CD4-positive, alpha-beta memory T cell (primary cell): ENCODE data around the gene GUCD1. TPM values are rescaled to one million over a fixed set of nuclear protein-coding genes. Genes with fewer than 3 reads are reported as not detected.

Source experiments
- CTCF ChIA-PET: fragments of 350-600 bp; sonication (Branson Sonifier 250); formaldehyde crosslinking; loops from one replicate; lab custom pipeline; 2021; ENCODE audit warnings: inconsistent platforms; ENCODE audit not compliant: partially characterized antibody; lab: Charles Lee
- POLR2A ChIA-PET: fragments of 350-600 bp; sonication (Branson Sonifier 250); formaldehyde crosslinking; loops from one replicate; lab custom pipeline; 2021; ENCODE audit not compliant: partially characterized antibody; lab: Charles Lee
- DNase-seq, 5 donors: peaks; one replicate each; pipeline versions ENCODE4 v3.0.0 to v3.0.0-alpha.2; 2020 to 2022; ENCODE audit warnings: mixed read lengths in 1 of 5
- H3K27ac ChIP-seq: one replicate; pipeline ENCODE4 v1.7.0; 2013; ENCODE audit warnings: low read depth, low read length
- H3K27me3 ChIP-seq: 2 replicates; pipeline ENCODE4 v1.7.0; 2013; ENCODE audit warnings: mild to moderate bottlenecking, low read length, moderate library complexity; ENCODE audit not compliant: insufficient read depth
- H3K36me3 ChIP-seq: 2 replicates; pipeline ENCODE4 v1.7.0; 2013; ENCODE audit warnings: mild to moderate bottlenecking, low read length, moderate library complexity; ENCODE audit not compliant: insufficient read depth
- H3K4me1 ChIP-seq: 2 replicates; pipeline ENCODE4 v1.7.0; 2013; ENCODE audit warnings: mild to moderate bottlenecking, low read length, moderate library complexity; ENCODE audit not compliant: insufficient read depth
- H3K4me3 ChIP-seq, 2 donors: one replicate each; pipeline ENCODE4 v1.7.0; 2013; ENCODE audit warnings: low read length in 2 of 2, mild to moderate bottlenecking in 1 of 2
- H3K9me3 ChIP-seq, 2 donors: one replicate each; pipeline ENCODE4 v1.7.0; 2013; ENCODE audit warnings: low read length in 2 of 2, control low read depth in 1 of 2; ENCODE audit not compliant: control insufficient read depth in 1 of 2
- H3K27ac Mint-ChIP-seq, 7 donors: one replicate each; pipeline ENCODE4 v1.8.0; 2020 to 2021; ENCODE audit warnings: mixed read lengths in 7 of 7, mild to moderate bottlenecking in 6 of 7, inconsistent platforms in 3 of 7, moderate library complexity in 3 of 7
- H3K27me3 Mint-ChIP-seq, 2 donors: one replicate each; pipeline ENCODE4 v1.8.0; 2020 to 2021; ENCODE audit warnings: mixed read lengths in 2 of 2
- H3K36me3 Mint-ChIP-seq, 2 donors: one replicate each; pipeline ENCODE4 v1.8.0; 2020 to 2021; ENCODE audit warnings: mixed read lengths in 2 of 2, inconsistent platforms in 1 of 2, mild to moderate bottlenecking in 1 of 2
- H3K4me1 Mint-ChIP-seq, 4 donors: one replicate each; pipeline ENCODE4 v1.8.0; 2020 to 2021; ENCODE audit warnings: mixed read lengths in 4 of 4, mild to moderate bottlenecking in 1 of 4
- H3K4me3 Mint-ChIP-seq, 8 donors: one replicate each; pipeline ENCODE4 v1.8.0; 2020 to 2021; ENCODE audit warnings: mixed read lengths in 8 of 8, mild to moderate bottlenecking in 7 of 8, moderate library complexity in 6 of 8, inconsistent platforms in 3 of 8
- H3K9me3 Mint-ChIP-seq, 8 donors: one replicate each; pipeline ENCODE4 v1.8.0; 2020 to 2021; ENCODE audit warnings: mixed read lengths in 8 of 8, mild to moderate bottlenecking in 5 of 8, inconsistent platforms in 3 of 8, moderate library complexity in 1 of 8
- intact Hi-C: fragments of 100-400 bp; cut with micrococcal nuclease; formaldehyde crosslinking; loops from one replicate; pipeline ENCODE4 v1.15.1; 2023
- polyA plus RNA-seq, 2 donors: library from polyadenylated mRNA; unstranded; fragments of 300-500 nt; fragmentation: Illumina TruSeq; gene quantifications; one replicate each; pipeline ENCODE4 v1.2.3, GENCODE V29; 2021
- total RNA-seq, 2 experiments: library from RNA; stranded (reverse); gene quantifications; one replicate each; pipeline ENCODE4 v1.2.3, GENCODE V29; 2021

GUCD1 gene
- total and polyA plus RNA-seq, 4 experiments from 2014 or later = 44.2 to 65.5 (median 56.1) TPM

- intact Hi-C loops = loop anchor here (1.0 to 2.0 kb wide), 2 partner anchors 79 to 82 kb away; no protein-coding TSS in a partner anchor
- ChIA-PET CTCF (interaction anchor here (1.0 to 7.3 kb wide), 11 partner anchors 22 to 180 kb away, joined by 3 to 82 read pairs (median 3); partner anchors contain the start of gene ADORA2A), POLR2A (interaction anchor here (1.2 to 1.7 kb wide), 3 partner anchors 76 to 79 kb away, joined by 3 to 7 read pairs (median 6); partner anchors contain the start of gene ADORA2A)
- peak; percentile 41 to 47 (median 45) for DNase-seq
- H3K27ac Mint-ChIP-seq = peak overlapping the region in 2 of 7 donors; percentile 1 to 25
- no peaks in the 10 kb centered on the region for H3K27me3 Mint-ChIP-seq
- no peak overlapping the region for H3K27ac ChIP-seq
- H3K9me3 Mint-ChIP-seq = no peaks in the 10 kb centered on the region
- H3K36me3 ChIP-seq = no peaks in the 10 kb centered on the region
- peaks cover 0 to 4% (median 2%) of the 10 kb centered on the region in 4 donors for H3K4me1 Mint-ChIP-seq
- H3K36me3 Mint-ChIP-seq = no peaks in the 10 kb centered on the region
- no peak overlapping the region for H3K4me3 Mint-ChIP-seq
- H3K4me3 ChIP-seq = no peak overlapping the region
- no peaks in the 10 kb centered on the region for H3K27me3 ChIP-seq
- H3K4me1 ChIP-seq = no peaks in the 10 kb centered on the region
- no peaks in the 10 kb centered on the region for H3K9me3 ChIP-seq
Measured at GRCh38 chr22:24503137-24503842, 51.6 kb downstream of the GUCD1 start.

- no peaks in the 10 kb centered on the region for H3K27me3 ChIP-seq
- no peak overlapping the region for H3K27ac ChIP-seq
- no peaks in the 10 kb centered on the region for H3K4me1 ChIP-seq
- ChIA-PET CTCF (interaction anchor here (0.7 to 7.3 kb wide), 10 partner anchors 23 to 179 kb away, joined by 3 to 82 read pairs (median 3); partner anchors contain the start of gene ADORA2A), POLR2A (interaction anchor here (1.2 to 1.7 kb wide), 3 partner anchors 75 to 78 kb away, joined by 3 to 7 read pairs (median 6); partner anchors contain the start of gene ADORA2A)
- no peak for DNase-seq
- H3K27me3 Mint-ChIP-seq = no peaks in the 10 kb centered on the region
- peaks cover 3 to 7% (median 5%) of the 10 kb centered on the region in 4 donors for H3K4me1 Mint-ChIP-seq
- no peaks in the 10 kb centered on the region for H3K36me3 ChIP-seq
- no peaks in the 10 kb centered on the region for H3K9me3 Mint-ChIP-seq
- H3K4me3 Mint-ChIP-seq = no peak overlapping the region
- no peak overlapping the region for H3K27ac Mint-ChIP-seq
- intact Hi-C loops = loop anchor here (2.0 kb wide), 1 partner anchor 82 kb away; no protein-coding TSS in a partner anchor
- H3K36me3 Mint-ChIP-seq = no peaks in the 10 kb centered on the region
- no peaks in the 10 kb centered on the region for H3K9me3 ChIP-seq
- H3K4me3 ChIP-seq = no peak overlapping the region
Measured at GRCh38 chr22:24502541-24502940, 52.4 kb downstream of the GUCD1 start.

GRCh38 chr22:24502034-24502433 lies 52.9 kb downstream of the GUCD1 start:
- intact Hi-C loops = loop anchor here (2.0 kb wide), 1 partner anchor 81 kb away; no protein-coding TSS in a partner anchor
- POLR2A ChIA-PET = interaction anchor here (1.2 to 1.7 kb wide), 3 partner anchors 75 to 78 kb away, joined by 3 to 7 read pairs (median 6); partner anchors contain the start of gene ADORA2A

GRCh38 chr22:24501301-24502005 lies 53.5 kb downstream of the GUCD1 start:
- peaks cover 0 to 3% of the 10 kb centered on the region in 2 donors for H3K27me3 Mint-ChIP-seq
- H3K4me1 Mint-ChIP-seq = peaks cover 3 to 11% (median 6%) of the 10 kb centered on the region in 4 donors
- ChIA-PET CTCF (interaction anchor here (0.7 to 7.3 kb wide), 4 partner anchors 78 to 177 kb away, joined by 3 to 82 read pairs (median 3); no protein-coding TSS in a partner anchor), POLR2A (interaction anchor here (1.7 kb wide), 1 partner anchor 77 kb away, joined by 7 read pairs; no protein-coding TSS in a partner anchor)
- no peaks in the 10 kb centered on the region for H3K36me3 ChIP-seq
- no peaks in the 10 kb centered on the region for H3K36me3 Mint-ChIP-seq
- H3K9me3 Mint-ChIP-seq = no peaks in the 10 kb centered on the region
- no peak overlapping the region for H3K27ac ChIP-seq
- no peak overlapping the region for H3K4me3 ChIP-seq
- H3K9me3 ChIP-seq = no peaks in the 10 kb centered on the region
- no peak overlapping the region for H3K27ac Mint-ChIP-seq
- no peak overlapping the region for H3K4me3 Mint-ChIP-seq
- intact Hi-C loops = loop anchor here (2.0 kb wide), 1 partner anchor 81 kb away; no protein-coding TSS in a partner anchor
- H3K4me1 ChIP-seq = no peaks in the 10 kb centered on the region
- DNase-seq = no peak
- H3K27me3 ChIP-seq = no peaks in the 10 kb centered on the region

More at GRCh38 chr22:24502034-24502433, 52.9 kb downstream of the GUCD1 start:
- no peaks in the 10 kb centered on the region for H3K36me3 ChIP-seq
- no peak for DNase-seq
- H3K27me3 Mint-ChIP-seq = no peaks in the 10 kb centered on the region
- H3K9me3 ChIP-seq = no peaks in the 10 kb centered on the region
- H3K4me3 ChIP-seq = no peak overlapping the region
- no peaks in the 10 kb centered on the region for H3K27me3 ChIP-seq
- no peak overlapping the region for H3K27ac Mint-ChIP-seq
- H3K9me3 Mint-ChIP-seq = no peaks in the 10 kb centered on the region
- no peaks in the 10 kb centered on the region for H3K4me1 ChIP-seq
- CTCF ChIA-PET = interaction anchor here (0.7 to 7.3 kb wide), 10 partner anchors 22 to 178 kb away, joined by 3 to 82 read pairs (median 3); partner anchors contain the start of gene ADORA2A
- no peak overlapping the region for H3K4me3 Mint-ChIP-seq
- H3K4me1 Mint-ChIP-seq = peaks cover 3 to 11% (median 6%) of the 10 kb centered on the region in 4 donors
- H3K36me3 Mint-ChIP-seq = no peaks in the 10 kb centered on the region
- H3K27ac ChIP-seq = no peak overlapping the region

- peaks cover 0 to 3% of the 10 kb centered on the region in 2 donors for H3K27me3 Mint-ChIP-seq
- H3K9me3 Mint-ChIP-seq = no peaks in the 10 kb centered on the region
- Histone ChIP-seq H3K27me3 (no peaks in the 10 kb centered on the region), H3K27ac (no peak overlapping the region), H3K4me3 (no peak overlapping the region), H3K4me1 (no peaks in the 10 kb centered on the region), H3K9me3 (no peaks in the 10 kb centered on the region), H3K36me3 (no peaks in the 10 kb centered on the region)
- H3K36me3 Mint-ChIP-seq = no peaks in the 10 kb centered on the region
- intact Hi-C loops = no loop called here
- ChIA-PET CTCF (interaction anchor here (0.7 to 4.4 kb wide), 2 partner anchors 78 kb away, joined by 3 to 19 read pairs; no protein-coding TSS in a partner anchor), POLR2A (no interaction called here)
- H3K27ac Mint-ChIP-seq = peak overlapping the region in 1 of 7 donors; percentile 22
- H3K4me1 Mint-ChIP-seq = peaks cover 3 to 11% (median 6%) of the 10 kb centered on the region in 4 donors
- no peak for DNase-seq
- no peak overlapping the region for H3K4me3 Mint-ChIP-seq
Measured at GRCh38 chr22:24500277-24500820, 54.6 kb downstream of the GUCD1 start.

GRCh38 chr22:24499706-24500276 lies 55.1 kb downstream of the GUCD1 start:
- H3K27ac Mint-ChIP-seq = peak overlapping the region in 2 of 7 donors; percentile 14 to 32
- H3K4me1 Mint-ChIP-seq = peaks cover 3 to 11% (median 6%) of the 10 kb centered on the region in 4 donors
- DNase-seq = no peak
- ChIA-PET CTCF (interaction anchor here (1.2 to 4.4 kb wide), 2 partner anchors 15 to 78 kb away, joined by 3 to 19 read pairs; no protein-coding TSS in a partner anchor), POLR2A (no interaction called here)
- intact Hi-C loops = no loop called here
- H3K27me3 ChIP-seq = no peaks in the 10 kb centered on the region
- H3K27me3 Mint-ChIP-seq = peaks cover 0 to 3% of the 10 kb centered on the region in 2 donors
- no peaks in the 10 kb centered on the region for H3K36me3 ChIP-seq
- H3K4me3 ChIP-seq = no peak overlapping the region
- H3K4me1 ChIP-seq = no peaks in the 10 kb centered on the region
- no peak overlapping the region for H3K27ac ChIP-seq
- H3K36me3 Mint-ChIP-seq = no peaks in the 10 kb centered on the region
- H3K4me3 Mint-ChIP-seq = no peak overlapping the region
- H3K9me3 ChIP-seq = no peaks in the 10 kb centered on the region
- H3K9me3 Mint-ChIP-seq = no peaks in the 10 kb centered on the region
